ENCODE results near the gene ADAM33. TPM values are rescaled to one million over a fixed set of nuclear protein-coding genes. Genes with fewer than 3 reads are reported as not detected.

ADAM33 gene
- total and polyA plus RNA-seq, 2 of the 13 experiments (the other 11 are each of a cell fraction or from before 2014, with no cell fraction given) = not detected

GRCh38 chr20:3721912-3722311, 40.1 kb upstream of the ADAM33 start:
- Histone ChIP-seq H3K9me3 (ENCODE audit: low read length) (no peaks in the 10 kb centered on the region), H3K9ac (ENCODE audit: insufficient read depth, low read depth, low read length) (no peak overlapping the region), H2AFZ (ENCODE audit: low read length) (no peak overlapping the region), H3K4me3 (replicated peaks in 1 of 3; ENCODE audit: insufficient read depth in 1 of 3, low read depth in 2 of 3, low read length in 3 of 3) (no peak overlapping the region), H3K4me1 (ENCODE audit: insufficient read depth, low read length) (no peaks in the 10 kb centered on the region), H3K79me2 (ENCODE audit: insufficient read depth, low read length) (no peaks in the 10 kb centered on the region), H3K4me2 (ENCODE audit: low read depth, low read length) (no peak overlapping the region), H3K27me3 (ENCODE audit: control insufficient read depth in 1 of 2, insufficient read depth in 2 of 2, low read length in 2 of 2) (peaks cover 0 to 9% of the 10 kb centered on the region in 2 experiments), H3K27ac (ENCODE audit: extremely low read length, insufficient read depth, low read length) (no peak overlapping the region), H3K36me3 (replicated peaks in 1 of 2; ENCODE audit: control insufficient read depth in 1 of 2, insufficient read depth in 2 of 2, low read length in 2 of 2) (no peaks in the 10 kb centered on the region), H4K20me1 (ENCODE audit: insufficient read depth, low read length) (no peaks in the 10 kb centered on the region)
- intact Hi-C loops (cut with micrococcal nuclease; ENCODE audit: unreplicated experiment) = no loop called here
- POLR2A ChIA-PET = no interaction called here
- no TSS peak for BruUV-seq (replicated peaks)
- WGBS (ENCODE audit: low lambda C conversion rate) = 55% methylated on average over 4 of the region's 4 CpGs
- DNase-seq (ENCODE audit: low spot score) (no peak), FAIRE-seq (no peak), ATAC-seq (no peak)
- CTCF ChIA-PET (ENCODE audit: low intra/inter-chr PET ratio, low total read pairs) = no interaction called here
- no peak for TF ChIP-seq RXRA (CRISPR knock-in tag; IDR thresholded peaks at IDR 0.05)
- TF ChIP-seq HOXA5 (CRISPR knock-in tag; IDR thresholded peaks at IDR 0.05) = no peak
- TF ChIP-seq CEBPB (IDR thresholded peaks at IDR 0.05; ENCODE audit: borderline replicate concordance, low read depth, low read length) = 0 out of 2 replicates have a peak, but pooled peaks have one; percentile 12
- no peak for TF ChIP-seq ZMAT5 (CRISPR knock-in tag; IDR thresholded peaks at IDR 0.05; ENCODE audit: borderline replicate concordance, low read depth)
- TF ChIP-seq ZNF704 (CRISPR knock-in tag; IDR thresholded peaks at IDR 0.05; ENCODE audit: borderline replicate concordance) = no peak
- no peak for TF ChIP-seq ZBTB8A (CRISPR knock-in tag; IDR thresholded peaks at IDR 0.05; ENCODE audit: borderline replicate concordance, low read depth)
- no peak for TF ChIP-seq ZNF205 (CRISPR knock-in tag; IDR thresholded peaks at IDR 0.05)
- in situ Hi-C loops (cut with HindIII; ENCODE audit: extremely low pct_ligation_motif_present, low pct_unique_long_range_greater_than_20kb) = no loop called here

- no peak overlapping the region for H3K27ac ChIP-seq (ENCODE audit: extremely low read length, insufficient read depth, low read length)
- intact Hi-C loops (cut with micrococcal nuclease; ENCODE audit: unreplicated experiment) (no loop called here), in situ Hi-C loops (cut with HindIII; ENCODE audit: extremely low pct_ligation_motif_present, low pct_unique_long_range_greater_than_20kb) (no loop called here)
- ATAC-seq (no peak), FAIRE-seq (no peak), DNase-seq (ENCODE audit: low spot score) (no peak)
- BruUV-seq (replicated peaks) = no TSS peak
- no peaks in the 10 kb centered on the region for H3K4me1 ChIP-seq (ENCODE audit: insufficient read depth, low read length)
- peaks cover 0 to 8% of the 10 kb centered on the region in 2 experiments; a peak in 3 of 5 replicates for H3K27me3 ChIP-seq (ENCODE audit: control insufficient read depth in 1 of 2, insufficient read depth in 2 of 2, low read length in 2 of 2)
- ChIA-PET POLR2A (no interaction called here), CTCF (ENCODE audit: low intra/inter-chr PET ratio, low total read pairs) (no interaction called here)
- H3K4me2 ChIP-seq (ENCODE audit: low read depth, low read length) = no peak overlapping the region
- H3K9ac ChIP-seq (ENCODE audit: insufficient read depth, low read depth, low read length) = no peak overlapping the region
- no peak overlapping the region for H2AFZ ChIP-seq (ENCODE audit: low read length)
- no peak for TF ChIP-seq ZNF709 (CRISPR knock-in tag; IDR thresholded peaks at IDR 0.05)
- WGBS (ENCODE audit: low lambda C conversion rate) = 14% methylated on average over 6 of the region's 6 CpGs
- no peak overlapping the region for H3K4me3 ChIP-seq (replicated peaks in 1 of 3; ENCODE audit: insufficient read depth in 1 of 3, low read depth in 2 of 3, low read length in 3 of 3)
- H3K9me3 ChIP-seq (ENCODE audit: low read length) = no peaks in the 10 kb centered on the region
- no peaks in the 10 kb centered on the region for H3K36me3 ChIP-seq (replicated peaks in 1 of 2; ENCODE audit: control insufficient read depth in 1 of 2, insufficient read depth in 2 of 2, low read length in 2 of 2)
- H3K79me2 ChIP-seq (ENCODE audit: insufficient read depth, low read length) = no peaks in the 10 kb centered on the region
- H4K20me1 ChIP-seq (ENCODE audit: insufficient read depth, low read length) = no peaks in the 10 kb centered on the region
Observed at GRCh38 chr20:3720626-3721025, 38.8 kb upstream of the ADAM33 start.
